Measurements from ENCODE around the gene PRKAR1B.
A peak's percentile ranks its signal among the peaks of the same experiment; 100 is the strongest.

PRKAR1B gene

DNA sequence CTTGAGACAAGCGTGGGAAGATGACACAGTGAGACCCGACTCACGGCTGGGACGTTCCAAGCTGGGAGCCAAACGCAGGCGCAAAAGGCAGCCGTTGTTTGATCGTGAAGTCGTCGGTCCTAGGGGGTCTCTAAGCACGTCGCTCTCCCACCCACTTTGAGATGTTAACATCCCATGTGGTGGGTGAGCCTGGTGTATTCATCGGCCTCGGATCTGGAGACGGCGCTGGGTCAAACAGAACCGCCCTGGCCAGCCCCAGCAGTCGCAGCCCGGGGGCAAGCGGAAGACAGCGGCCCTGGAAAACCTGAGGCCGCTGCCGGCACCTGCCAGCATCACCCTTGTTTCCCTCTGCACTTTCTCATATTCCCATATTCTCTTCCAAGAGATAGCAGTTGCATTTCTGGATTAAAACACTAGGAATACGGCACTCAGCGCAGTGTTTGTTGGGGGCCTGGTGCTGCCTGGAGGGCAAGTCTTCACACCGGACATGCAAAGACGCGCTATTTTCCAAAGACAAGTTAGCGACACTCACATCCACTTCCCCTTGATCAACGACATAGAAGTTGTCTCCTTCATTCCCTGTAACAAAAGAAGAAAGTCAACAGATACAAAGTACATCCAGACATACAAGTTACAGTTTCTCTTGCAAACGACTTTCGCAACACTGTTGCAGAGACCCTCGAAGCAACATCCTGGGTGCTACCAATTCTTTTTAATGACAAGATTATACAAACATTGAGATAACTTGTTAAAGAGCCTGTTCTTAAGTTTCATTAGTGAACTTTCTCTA, 121.2 kb downstream of the PRKAR1B start:
- no peaks in the 10 kb centered on the region for H3K27me3 Mint-ChIP-seq (ENCODE audit: low read depth, poor library complexity)
- H3K27ac Mint-ChIP-seq = peak overlapping the region; percentile 25
- H3K4me1 Mint-ChIP-seq = peaks cover 84% of the 10 kb centered on the region
- no peaks in the 10 kb centered on the region for H3K36me3 Mint-ChIP-seq (ENCODE audit: low read depth)
- H3K4me3 Mint-ChIP-seq = no peak overlapping the region
- no peak for DNase-seq
- H3K9me3 Mint-ChIP-seq = no peaks in the 10 kb centered on the region
- TF ChIP-seq, protein P1, sequence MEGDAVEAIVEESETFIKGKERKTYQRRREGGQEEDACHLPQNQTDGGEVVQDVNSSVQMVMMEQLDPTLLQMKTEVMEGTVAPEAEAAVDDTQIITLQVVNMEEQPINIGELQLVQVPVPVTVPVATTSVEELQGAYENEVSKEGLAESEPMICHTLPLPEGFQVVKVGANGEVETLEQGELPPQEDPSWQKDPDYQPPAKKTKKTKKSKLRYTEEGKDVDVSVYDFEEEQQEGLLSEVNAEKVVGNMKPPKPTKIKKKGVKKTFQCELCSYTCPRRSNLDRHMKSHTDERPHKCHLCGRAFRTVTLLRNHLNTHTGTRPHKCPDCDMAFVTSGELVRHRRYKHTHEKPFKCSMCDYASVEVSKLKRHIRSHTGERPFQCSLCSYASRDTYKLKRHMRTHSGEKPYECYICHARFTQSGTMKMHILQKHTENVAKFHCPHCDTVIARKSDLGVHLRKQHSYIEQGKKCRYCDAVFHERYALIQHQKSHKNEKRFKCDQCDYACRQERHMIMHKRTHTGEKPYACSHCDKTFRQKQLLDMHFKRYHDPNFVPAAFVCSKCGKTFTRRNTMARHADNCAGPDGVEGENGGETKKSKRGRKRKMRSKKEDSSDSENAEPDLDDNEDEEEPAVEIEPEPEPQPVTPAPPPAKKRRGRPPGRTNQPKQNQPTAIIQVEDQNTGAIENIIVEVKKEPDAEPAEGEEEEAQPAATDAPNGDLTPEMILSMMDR (IDR thresholded peaks at IDR 0.05) = no peak

GRCh38 chr7:604884-605531, 122.1 kb downstream of the PRKAR1B start:
- H3K4me1 Mint-ChIP-seq = peaks cover 84% of the 10 kb centered on the region
- DNase-seq = no peak
- TF ChIP-seq, protein P1 (IDR thresholded peaks at IDR 0.05) = no peak
- no peaks in the 10 kb centered on the region for H3K27me3 Mint-ChIP-seq (ENCODE audit: low read depth, poor library complexity)
- H3K9me3 Mint-ChIP-seq = no peaks in the 10 kb centered on the region
- H3K4me3 Mint-ChIP-seq = no peak overlapping the region
- H3K27ac Mint-ChIP-seq = peak overlapping the region; percentile 89
- no peaks in the 10 kb centered on the region for H3K36me3 Mint-ChIP-seq (ENCODE audit: low read depth)

- Mint-ChIP-seq H3K27ac (peak overlapping the region; percentile 89), H3K36me3 (ENCODE audit: low read depth) (no peaks in the 10 kb centered on the region), H3K4me1 (peaks cover 80% of the 10 kb centered on the region), H3K4me3 (no peak overlapping the region), H3K27me3 (ENCODE audit: low read depth, poor library complexity) (no peaks in the 10 kb centered on the region), H3K9me3 (no peaks in the 10 kb centered on the region)
- DNase-seq = no peak
- TF ChIP-seq, protein P1 (IDR thresholded peaks at IDR 0.05) = no peak
Observed at GRCh38 chr7:604001-604883, 122.8 kb downstream of the PRKAR1B start.

GRCh38 chr7:603152-603951, 123.7 kb downstream of the PRKAR1B start:
- Mint-ChIP-seq H3K27me3 (ENCODE audit: low read depth, poor library complexity) (no peaks in the 10 kb centered on the region), H3K9me3 (no peaks in the 10 kb centered on the region), H3K4me3 (peak overlapping the region; percentile 54), H3K4me1 (peaks cover 75% of the 10 kb centered on the region), H3K27ac (peak overlapping the region; percentile 88), H3K36me3 (ENCODE audit: low read depth) (no peaks in the 10 kb centered on the region)
- TF ChIP-seq, protein P1 (IDR thresholded peaks at IDR 0.05) = no peak
- DNase-seq = no peak

- TF ChIP-seq, protein P1 (IDR thresholded peaks at IDR 0.05) = no peak
- no peak for DNase-seq
- no peaks in the 10 kb centered on the region for H3K27me3 Mint-ChIP-seq (ENCODE audit: low read depth, poor library complexity)
- peak overlapping the region; percentile 88 for H3K27ac Mint-ChIP-seq
- H3K4me1 Mint-ChIP-seq = peaks cover 67% of the 10 kb centered on the region
- no peaks in the 10 kb centered on the region for H3K36me3 Mint-ChIP-seq (ENCODE audit: low read depth)
- H3K9me3 Mint-ChIP-seq = no peaks in the 10 kb centered on the region
- peak overlapping the region; percentile 54 for H3K4me3 Mint-ChIP-seq
Observed at GRCh38 chr7:602341-603141, 124.5 kb downstream of the PRKAR1B start.
